ENCODE data around the gene PICALM. TPM values are rescaled to one million over a fixed set of nuclear protein-coding genes. Genes with fewer than 3 reads are reported as not detected.

PICALM gene
- total RNA-seq, 4 donors from 2014 or later: 237 to 286 (median 263) TPM

DNA sequence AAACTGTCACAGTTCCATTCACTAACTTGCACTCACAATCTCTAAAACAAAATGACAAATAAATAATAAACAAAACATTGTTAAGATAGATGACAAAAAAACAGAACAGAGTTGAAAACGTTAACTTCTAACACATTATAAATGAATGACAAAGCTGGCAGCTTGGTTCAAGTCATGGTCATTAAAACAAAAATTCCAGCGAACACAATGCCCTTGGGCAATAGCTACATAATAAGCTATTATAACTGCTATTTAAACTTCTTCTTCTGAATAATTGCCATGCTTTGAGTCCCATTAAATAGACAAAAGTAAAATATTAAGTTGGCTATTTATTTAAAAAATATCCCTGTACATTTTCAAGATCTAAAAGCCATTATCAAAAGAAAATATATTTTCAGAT lies 54.7 kb downstream of the PICALM start:
- Histone ChIP-seq H3K4me3 (no peak overlapping the region), H3K4me1 (peaks cover 0 to 13% (median 0%) of the 10 kb centered on the region in 3 donors), H3K36me3 (peaks cover 0 to 48% of the 10 kb centered on the region in 2 donors), H3K27ac (no peak overlapping the region), H3K9me3 (no peaks in the 10 kb centered on the region), H3K27me3 (no peaks in the 10 kb centered on the region)
- WGBS, 2 donors (ENCODE audit: low coverage in 1 of 2): 24 to 43% methylated on average over 2 of the region's 2 CpGs
- TF ChIP-seq EP300 (IDR thresholded peaks at IDR 0.05) (no peak), POLR2AphosphoS5 (IDR thresholded peaks at IDR 0.05) (no peak), CTCF (IDR thresholded peaks at IDR 0.05) (no peak), POLR2A (IDR thresholded peaks at IDR 0.05) (no peak)
- ATAC-seq: no peak

- H3K36me3 ChIP-seq: peaks cover 0 to 52% of the 10 kb centered on the region in 2 donors
- H3K4me1 ChIP-seq: peaks cover 0 to 13% (median 0%) of the 10 kb centered on the region in 3 donors
- H3K27me3 ChIP-seq: no peaks in the 10 kb centered on the region
- TF ChIP-seq POLR2AphosphoS5 (IDR thresholded peaks at IDR 0.05) (no peak), CTCF (IDR thresholded peaks at IDR 0.05) (no peak), POLR2A (IDR thresholded peaks at IDR 0.05) (no peak), EP300 (IDR thresholded peaks at IDR 0.05) (no peak)
- ATAC-seq: no peak
- no peak overlapping the region for H3K4me3 ChIP-seq
- no peak overlapping the region for H3K27ac ChIP-seq
- H3K9me3 ChIP-seq: no peaks in the 10 kb centered on the region
These were observed 55.2 kb downstream of the PICALM start for GRCh38 chr11:86013713-86014112.

GRCh38 chr11:86011175-86011574 lies 57.7 kb downstream of the PICALM start:
- Histone ChIP-seq H3K4me3 (no peak overlapping the region), H3K9me3 (no peaks in the 10 kb centered on the region), H3K36me3 (peaks cover 0 to 64% of the 10 kb centered on the region in 2 donors), H3K27me3 (no peaks in the 10 kb centered on the region), H3K27ac (no peak overlapping the region), H3K4me1 (peaks cover 0 to 13% (median 0%) of the 10 kb centered on the region in 3 donors)
- WGBS, 2 donors (ENCODE audit: low coverage in 1 of 2): 86 to 89% methylated on average over 1 of the region's 1 CpG
- TF ChIP-seq POLR2AphosphoS5 (IDR thresholded peaks at IDR 0.05) (no peak), POLR2A (IDR thresholded peaks at IDR 0.05) (no peak), EP300 (IDR thresholded peaks at IDR 0.05) (no peak), CTCF (IDR thresholded peaks at IDR 0.05) (no peak)
- no peak for ATAC-seq

DNA sequence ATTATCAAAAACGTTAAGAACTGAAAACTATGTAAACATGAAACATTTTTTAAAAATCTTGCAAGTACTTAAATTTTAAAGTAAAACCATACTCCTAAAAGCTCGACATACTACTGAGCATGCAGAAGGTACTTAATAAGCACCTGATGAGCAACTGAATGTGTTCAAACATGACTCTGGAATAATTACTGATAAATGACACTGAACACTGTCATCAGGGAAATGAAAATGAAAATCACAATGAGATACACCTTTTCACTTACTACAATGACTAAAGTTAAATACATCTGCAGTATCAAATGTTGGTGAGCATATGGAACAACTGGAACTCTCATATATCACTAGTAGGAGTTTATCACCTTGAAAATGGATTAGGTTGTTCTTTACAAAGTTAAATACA lies 65.2 kb downstream of the PICALM start:
- no peaks in the 10 kb centered on the region for H3K9me3 ChIP-seq
- no peak for ATAC-seq
- WGBS, 2 donors (ENCODE audit: low coverage in 1 of 2): 9 to 56% methylated on average over 1 to 2 of the region's 2 CpGs
- no peak overlapping the region for H3K4me3 ChIP-seq
- no peaks in the 10 kb centered on the region for H3K4me1 ChIP-seq
- no peak overlapping the region for H3K27ac ChIP-seq
- no peaks in the 10 kb centered on the region for H3K27me3 ChIP-seq
- TF ChIP-seq POLR2A (IDR thresholded peaks at IDR 0.05): no peak
- no peak for TF ChIP-seq EP300 (IDR thresholded peaks at IDR 0.05)
- no peak for TF ChIP-seq CTCF (IDR thresholded peaks at IDR 0.05)
- no peak for TF ChIP-seq POLR2AphosphoS5 (IDR thresholded peaks at IDR 0.05)
- H3K36me3 ChIP-seq: peaks cover 16 to 100% of the 10 kb centered on the region in 2 donors

DNA sequence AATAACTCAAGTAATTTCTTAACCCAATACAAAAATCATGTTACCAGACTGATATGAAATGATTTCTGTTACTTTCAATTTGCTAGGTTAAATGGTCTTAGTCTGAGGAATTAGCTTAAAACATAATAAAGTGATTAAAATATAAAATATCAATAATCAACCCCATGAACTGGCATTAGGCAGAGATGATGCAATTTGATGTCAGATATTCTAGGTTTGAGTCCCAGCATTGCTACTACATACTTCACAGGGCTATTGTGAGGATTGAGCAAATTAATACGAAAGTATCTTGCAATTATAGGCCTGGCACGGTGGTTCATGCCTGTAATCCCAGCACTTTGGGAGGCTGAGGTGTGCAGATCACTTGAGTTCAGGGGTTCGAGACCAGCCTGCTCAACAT lies 66.5 kb downstream of the PICALM start:
- 94 to 100% methylated on average over 1 to 3 of the region's 3 CpGs for WGBS, 2 donors (ENCODE audit: low coverage in 1 of 2)
- no peaks in the 10 kb centered on the region for H3K4me1 ChIP-seq
- no peak for TF ChIP-seq POLR2AphosphoS5 (IDR thresholded peaks at IDR 0.05)
- no peak for TF ChIP-seq POLR2A (IDR thresholded peaks at IDR 0.05)
- no peak for TF ChIP-seq CTCF (IDR thresholded peaks at IDR 0.05)
- no peak for TF ChIP-seq EP300 (IDR thresholded peaks at IDR 0.05)
- peaks cover 16 to 100% of the 10 kb centered on the region in 2 donors for H3K36me3 ChIP-seq
- no peak overlapping the region for H3K27ac ChIP-seq
- H3K4me3 ChIP-seq: no peak overlapping the region
- H3K27me3 ChIP-seq: no peaks in the 10 kb centered on the region
- no peaks in the 10 kb centered on the region for H3K9me3 ChIP-seq
- no peak for ATAC-seq

Measured in gastroesophageal sphincter (tissue), 4 donors.